ENCODE data around the gene PNMA8A.
A peak's percentile ranks its signal among the peaks of the same experiment; 100 is the strongest.

PNMA8A gene

GRCh38 chr19:46491975-46492682 is 20.8 kb upstream of the PNMA8A start:
- DNase-seq, result no peak

GRCh38 chr19:46490774-46491173 is 19.4 kb upstream of the PNMA8A start:
- no peak for DNase-seq

DNA sequence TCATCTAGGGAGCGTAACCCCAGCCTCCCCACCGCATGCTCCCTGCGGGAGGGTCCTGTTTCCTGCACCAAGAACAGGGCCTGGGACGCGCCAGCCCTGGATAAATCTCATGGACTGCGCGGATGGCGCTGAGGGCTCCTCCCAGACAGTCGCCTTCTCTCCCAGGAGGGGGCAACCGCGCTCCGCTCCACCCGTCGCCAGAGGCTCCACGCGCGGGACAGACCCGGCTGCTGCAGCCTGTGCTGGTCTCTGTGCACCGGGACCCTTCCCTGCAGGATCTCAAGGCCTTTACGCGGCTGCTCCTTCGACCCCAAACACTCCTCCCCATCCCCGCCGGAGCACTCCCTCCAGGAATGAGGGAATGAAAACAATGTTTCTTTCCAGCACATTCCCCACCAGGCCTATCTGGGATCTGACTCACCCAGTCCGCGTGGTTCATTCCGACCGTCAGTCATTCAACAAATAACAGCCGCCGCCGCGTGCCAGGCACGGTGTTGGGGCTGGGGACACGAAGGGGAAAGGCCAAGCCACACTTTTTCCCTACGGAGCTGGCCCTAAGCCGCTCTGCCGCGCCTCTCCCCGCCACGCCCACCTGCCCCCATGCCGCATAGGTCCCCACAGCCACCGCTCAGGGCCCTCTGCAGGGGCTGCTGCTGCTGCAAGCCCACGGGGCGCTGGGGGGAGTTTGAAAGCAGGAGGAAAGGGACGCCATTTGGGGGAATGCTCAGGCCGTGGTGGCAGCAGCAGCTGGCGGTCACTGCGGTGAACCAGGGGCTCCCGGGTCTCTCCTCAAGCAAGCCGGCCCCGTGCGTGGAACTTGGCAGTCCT is 18.3 kb upstream of the PNMA8A start:
- peak; percentile 48 for DNase-seq

GRCh38 chr19:46488551-46488950 is 17.2 kb upstream of the PNMA8A start:
- no peak for DNase-seq

- peak; percentile 84 for DNase-seq
Observed at GRCh38 chr19:46487802-46488445, 16.6 kb upstream of the PNMA8A start.

- no peak for DNase-seq
Observed at GRCh38 chr19:46487178-46487801, 15.9 kb upstream of the PNMA8A start.

DNA sequence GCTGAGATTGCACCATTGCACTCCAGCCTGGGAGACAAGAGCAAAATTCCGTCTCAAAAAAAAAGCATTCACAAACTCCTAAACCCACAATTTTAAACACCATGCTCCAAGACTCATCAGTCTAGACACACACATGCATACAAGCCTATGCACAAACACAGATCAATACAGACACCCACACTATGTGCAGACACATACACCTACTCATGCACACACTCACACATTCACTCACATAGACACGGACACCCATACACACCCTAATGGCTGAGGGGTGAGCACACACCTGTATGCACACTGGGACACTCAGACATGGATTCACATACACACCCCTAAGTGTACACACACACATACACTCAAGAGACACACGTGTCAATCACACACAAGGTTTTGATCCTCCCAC is 15.0 kb upstream of the PNMA8A start:
- DNase-seq, result no peak

GRCh38 chr19:46484656-46485055 is 13.3 kb upstream of the PNMA8A start:
- no peak for DNase-seq

DNA sequence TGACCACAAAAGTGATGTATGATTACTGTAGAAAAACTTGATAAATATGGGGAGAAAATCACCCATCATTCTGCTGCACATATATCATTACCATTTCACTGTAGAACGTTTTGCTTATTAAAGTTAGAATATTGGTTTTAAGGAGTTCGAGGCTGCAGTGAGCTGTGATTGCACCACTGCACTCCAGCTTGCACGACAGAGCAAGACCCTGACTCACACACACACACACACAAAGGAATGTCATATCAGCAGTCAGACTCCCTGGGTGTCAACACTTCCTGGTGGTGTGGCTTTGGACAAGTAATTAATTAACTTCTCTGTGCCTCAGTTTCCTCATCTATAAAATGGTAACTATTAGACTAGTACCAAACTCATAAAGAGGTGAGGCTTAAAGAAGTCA is 11.3 kb upstream of the PNMA8A start:
- DNase-seq, result no peak

DNA sequence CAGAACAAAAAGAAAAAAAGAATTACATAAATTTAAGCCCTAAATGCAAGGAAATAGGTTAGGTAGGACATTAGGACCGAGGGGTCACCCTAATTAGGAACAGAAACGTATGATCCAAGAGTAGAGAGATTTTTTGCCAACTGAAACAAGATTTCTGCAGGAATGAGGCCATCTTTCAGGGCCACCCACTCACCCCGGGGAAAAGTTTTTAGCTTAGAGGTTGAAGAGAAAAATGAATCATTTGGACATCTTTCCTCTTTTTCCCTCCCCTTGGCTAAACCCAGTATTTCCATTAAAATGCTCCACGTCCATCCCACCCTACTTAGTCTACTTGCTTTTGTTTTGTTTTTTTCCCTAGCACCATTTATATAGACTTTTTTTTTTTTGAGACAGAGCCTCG is 10.6 kb upstream of the PNMA8A start:
- no peak for DNase-seq

DNA sequence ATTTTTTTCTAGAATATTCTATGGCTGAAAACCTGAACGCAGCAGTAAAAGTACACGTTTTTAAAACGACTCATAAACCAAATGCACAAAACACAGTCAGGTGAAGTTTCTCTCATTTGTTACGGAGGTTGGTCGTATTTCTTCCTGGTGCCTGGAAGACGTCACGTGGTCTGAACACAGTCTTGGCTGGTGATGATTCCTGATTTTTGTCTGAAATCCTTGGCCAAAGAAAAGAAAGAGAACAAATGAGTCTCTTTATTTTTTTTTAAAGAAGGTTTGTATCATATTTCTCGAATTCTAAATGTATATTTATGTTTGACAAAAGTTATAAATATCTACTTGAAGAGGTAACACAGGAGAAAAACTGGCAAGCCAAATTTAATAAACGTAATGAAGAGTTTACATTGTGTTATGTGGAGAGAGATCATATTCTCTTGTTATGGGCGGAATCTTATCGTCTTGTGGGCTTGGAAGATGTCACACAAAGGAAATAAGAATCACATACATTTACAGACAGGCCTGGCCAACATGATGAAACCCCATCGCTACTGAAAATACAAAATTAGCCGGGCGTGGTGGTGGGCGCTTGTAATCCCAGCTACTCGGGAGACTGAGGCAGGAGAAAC is 10.0 kb upstream of the PNMA8A start:
- DNase-seq, result no peak

DNA sequence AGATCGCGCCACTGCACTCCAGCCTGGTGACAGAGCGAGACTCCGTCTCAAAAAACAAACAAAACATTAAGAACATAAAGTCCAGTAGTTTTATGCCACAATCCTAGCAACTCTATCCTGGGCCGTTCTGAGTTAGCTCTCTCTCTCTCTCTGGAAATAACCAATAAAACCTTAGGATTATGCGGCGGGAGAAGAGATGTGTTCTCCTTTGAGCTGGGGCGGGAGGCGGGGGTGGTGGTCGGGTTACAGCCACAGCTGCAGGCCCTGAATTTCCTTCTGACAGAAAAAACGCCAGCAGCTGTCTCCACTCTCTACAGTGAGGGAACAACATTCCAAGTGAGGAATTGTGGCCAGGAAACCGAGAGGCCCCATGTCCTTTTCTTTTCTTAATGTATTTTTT is 9.1 kb upstream of the PNMA8A start:
- no peak for DNase-seq

DNA sequence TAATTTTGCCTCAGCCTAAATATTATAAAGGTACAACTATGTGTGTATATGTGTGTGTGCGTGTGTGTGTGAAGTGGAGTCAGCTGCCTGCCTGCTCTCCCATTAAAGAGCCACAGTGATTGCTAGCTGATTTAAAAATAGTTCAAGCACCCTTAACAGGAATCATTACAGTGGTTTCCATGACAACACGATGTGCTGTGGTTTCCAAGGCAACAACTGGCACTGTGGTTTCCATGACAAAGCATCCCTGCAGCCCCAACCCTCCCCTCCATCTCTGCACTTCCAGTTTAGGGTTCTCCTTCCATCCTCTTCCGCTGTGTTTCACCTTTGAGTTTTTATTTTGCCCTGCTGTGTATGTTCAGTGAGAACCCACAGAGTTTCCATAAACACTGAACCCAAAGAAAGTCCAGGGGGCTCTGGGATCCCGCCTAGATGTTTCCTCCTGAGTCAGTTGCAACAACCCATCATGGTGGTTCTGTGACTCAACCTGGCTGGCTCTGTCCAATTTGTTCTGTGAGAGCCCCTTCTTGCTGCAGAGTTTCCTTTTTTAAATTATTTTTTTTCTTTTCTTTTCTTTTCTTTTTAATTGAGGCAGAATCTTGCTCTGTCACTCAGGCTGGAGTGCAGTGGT is 7.1 kb upstream of the PNMA8A start:
- no peak for DNase-seq

DNA sequence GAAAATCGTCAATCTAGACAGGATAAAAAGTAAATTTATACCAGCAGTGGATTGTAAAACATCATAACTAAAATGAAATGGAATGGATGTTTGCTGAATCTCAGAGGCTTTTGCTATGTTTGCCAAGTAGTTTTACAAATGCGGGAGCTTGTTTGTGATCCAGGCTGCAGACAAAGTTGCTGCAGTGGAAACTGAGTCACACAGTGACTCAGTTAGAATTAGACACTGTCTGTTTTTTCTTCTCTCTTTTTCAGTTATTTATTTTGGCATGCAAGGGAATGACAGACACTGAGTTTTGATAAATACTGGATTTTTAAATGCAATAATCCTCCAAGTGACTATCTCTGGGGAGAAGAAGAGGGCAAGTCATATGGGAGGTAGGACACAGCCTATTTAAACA is 4.6 kb upstream of the PNMA8A start:
- DNase-seq, result no peak

DNA sequence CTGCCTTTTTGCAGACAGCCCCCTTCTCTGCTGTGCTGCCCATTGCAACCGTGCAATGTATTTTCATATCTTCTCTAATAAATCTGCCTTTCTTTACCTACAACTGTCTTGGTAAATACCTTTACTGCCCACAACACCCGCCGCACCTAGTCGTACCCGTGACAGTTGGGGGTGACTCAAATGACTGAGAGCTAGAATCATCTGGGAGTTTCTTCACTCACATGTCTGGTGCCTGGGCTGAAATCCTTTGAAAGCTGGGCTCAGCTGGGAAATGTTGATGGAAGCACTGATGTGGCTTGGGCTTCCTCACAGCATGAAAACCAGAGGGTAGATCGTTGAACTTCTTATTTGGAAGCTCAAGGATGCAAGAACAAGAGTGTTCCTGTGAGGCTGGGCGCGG is 2.8 kb upstream of the PNMA8A start:
- DNase-seq, result no peak

- no peak for DNase-seq
Observed at GRCh38 chr19:46472592-46472991, 1.2 kb upstream of the PNMA8A start.

DNA sequence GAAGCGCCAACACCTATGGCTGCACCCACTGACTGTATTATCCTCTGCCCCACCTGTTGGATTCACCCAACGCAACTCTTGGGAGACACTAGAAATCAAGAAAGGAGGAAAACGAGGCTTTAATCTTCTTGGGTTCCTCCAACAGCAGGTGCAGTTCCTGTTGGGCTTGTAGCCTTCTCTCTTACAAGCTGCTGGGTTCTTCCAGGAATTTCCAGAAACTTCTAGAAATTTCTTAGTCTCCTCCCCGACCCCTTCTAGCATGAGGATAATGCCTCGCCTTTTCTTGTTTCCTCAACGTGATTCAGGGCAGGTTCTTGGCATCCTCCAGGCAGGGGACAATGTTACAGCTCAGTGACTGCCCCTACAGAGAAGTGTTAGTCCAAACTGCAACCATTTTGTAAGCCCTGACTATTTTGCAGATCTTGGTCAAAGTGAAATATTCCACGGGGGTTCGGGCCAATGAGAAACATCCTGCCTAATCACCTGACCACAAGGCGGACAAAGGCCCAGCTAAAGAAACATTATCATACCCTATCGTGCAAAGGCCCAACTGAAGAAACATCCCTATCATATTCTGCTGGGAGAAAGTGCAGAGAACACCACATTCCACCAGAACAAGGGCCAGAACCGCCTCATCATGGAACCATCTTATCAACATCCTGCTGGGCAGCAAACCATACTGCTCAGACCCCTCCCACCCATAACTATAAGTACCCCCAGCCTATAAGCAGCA is 614 bp upstream of the PNMA8A start:
- DNase-seq, result no peak

- no peak for DNase-seq
Observed at GRCh38 chr19:46470376-46470775, 987 bp downstream of the PNMA8A start.

- no peak for DNase-seq
Observed at GRCh38 chr19:46469541-46470185, 1.7 kb downstream of the PNMA8A start.

DNA sequence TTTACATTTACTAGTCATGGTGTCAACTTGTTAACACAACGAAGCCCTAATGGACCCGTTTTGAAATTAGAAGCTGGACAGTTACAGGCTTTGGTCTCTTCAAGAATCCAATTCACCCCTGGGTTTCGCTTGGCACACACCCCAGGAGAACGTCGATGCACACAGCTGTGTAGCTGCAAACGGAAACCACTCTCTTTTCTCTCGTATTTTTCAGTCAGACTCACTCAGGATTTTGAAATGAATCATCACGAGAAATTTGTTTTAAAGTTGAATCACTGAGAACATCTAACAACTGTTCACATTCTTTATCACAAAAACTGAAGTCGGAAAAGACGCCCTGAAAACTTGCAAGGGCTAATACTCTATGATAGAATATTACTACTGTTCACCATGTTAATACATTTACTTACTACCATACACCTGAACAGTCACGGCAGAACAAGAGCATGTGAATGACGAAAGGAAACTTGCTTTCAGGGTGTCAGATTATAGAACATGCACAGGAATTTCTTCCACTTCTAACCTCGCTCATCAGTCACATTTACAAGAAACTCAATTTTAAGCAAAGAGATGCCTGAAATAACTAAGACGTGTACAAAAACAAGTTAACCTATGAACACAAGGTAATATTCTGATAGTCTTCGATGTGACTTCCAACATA is 4.7 kb downstream of the PNMA8A start:
- no peak for DNase-seq

GRCh38 chr19:46463516-46463915 is 7.8 kb downstream of the PNMA8A start:
- no peak for DNase-seq

All from hematopoietic multipotent progenitor cell treated with erythropoietin and hydrocortisone succinate and interleukin-3 and kit ligand, for 6 days (in vitro differentiated cells).